ENCODE measurements around the gene DST.

The DST gene

DNA sequence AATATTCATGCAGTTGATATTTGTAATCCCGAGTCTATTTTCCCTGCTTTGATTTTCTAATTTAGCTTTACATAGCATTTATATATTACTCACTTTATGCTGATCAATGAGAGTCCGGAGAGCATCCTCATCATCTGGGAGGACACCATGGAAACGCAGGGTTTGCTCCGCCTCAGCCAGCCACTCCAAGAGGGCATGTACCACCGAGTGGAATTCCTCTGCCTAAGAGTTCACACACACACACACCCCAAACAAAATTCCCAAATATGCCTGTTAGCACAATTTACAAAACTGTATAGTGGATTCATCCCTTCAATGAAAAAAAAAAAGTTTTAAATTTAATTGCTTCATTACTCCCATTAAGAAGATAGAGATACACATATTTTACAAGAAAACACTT, 160.7 kb downstream of the DST start:
- no peak for TF ChIP-seq EZH2phosphoT487 (IDR thresholded peaks at IDR 0.05; ENCODE audit: borderline replicate concordance, low read length)
- TF ChIP-seq, protein P1, sequence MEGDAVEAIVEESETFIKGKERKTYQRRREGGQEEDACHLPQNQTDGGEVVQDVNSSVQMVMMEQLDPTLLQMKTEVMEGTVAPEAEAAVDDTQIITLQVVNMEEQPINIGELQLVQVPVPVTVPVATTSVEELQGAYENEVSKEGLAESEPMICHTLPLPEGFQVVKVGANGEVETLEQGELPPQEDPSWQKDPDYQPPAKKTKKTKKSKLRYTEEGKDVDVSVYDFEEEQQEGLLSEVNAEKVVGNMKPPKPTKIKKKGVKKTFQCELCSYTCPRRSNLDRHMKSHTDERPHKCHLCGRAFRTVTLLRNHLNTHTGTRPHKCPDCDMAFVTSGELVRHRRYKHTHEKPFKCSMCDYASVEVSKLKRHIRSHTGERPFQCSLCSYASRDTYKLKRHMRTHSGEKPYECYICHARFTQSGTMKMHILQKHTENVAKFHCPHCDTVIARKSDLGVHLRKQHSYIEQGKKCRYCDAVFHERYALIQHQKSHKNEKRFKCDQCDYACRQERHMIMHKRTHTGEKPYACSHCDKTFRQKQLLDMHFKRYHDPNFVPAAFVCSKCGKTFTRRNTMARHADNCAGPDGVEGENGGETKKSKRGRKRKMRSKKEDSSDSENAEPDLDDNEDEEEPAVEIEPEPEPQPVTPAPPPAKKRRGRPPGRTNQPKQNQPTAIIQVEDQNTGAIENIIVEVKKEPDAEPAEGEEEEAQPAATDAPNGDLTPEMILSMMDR (IDR thresholded peaks at IDR 0.05; ENCODE audit: low read depth, low read length, poor library complexity, severe bottlenecking) = no peak
- peaks cover 2% of the 10 kb centered on the region; the same call in 1 of the 2 replicates for H3K36me3 ChIP-seq (ENCODE audit: control insufficient read depth, low read length)
- H3K79me2 ChIP-seq (ENCODE audit: control insufficient read depth, low read length) = no peaks in the 10 kb centered on the region
- no peaks in the 10 kb centered on the region for H3K4me1 ChIP-seq (ENCODE audit: control insufficient read depth, low read length)
- no peak overlapping the region for H3K27ac ChIP-seq (ENCODE audit: low read depth, low read length)
- no peaks in the 10 kb centered on the region for H3K9me3 ChIP-seq (ENCODE audit: control insufficient read depth, insufficient read depth, low read length)
- H3K27me3 ChIP-seq (ENCODE audit: control insufficient read depth, low read length) = no peaks in the 10 kb centered on the region
- H3F3A ChIP-seq (ENCODE audit: control insufficient read depth, insufficient read depth) = no peaks in the 10 kb centered on the region
- no peaks in the 10 kb centered on the region for H3K9me2 ChIP-seq (replicated peaks; ENCODE audit: control insufficient read depth, low read length)
- H4K20me1 ChIP-seq (ENCODE audit: control insufficient read depth, insufficient read depth, low read depth, low read length) = no peaks in the 10 kb centered on the region
- no peak overlapping the region for H3K4me2 ChIP-seq (ENCODE audit: low read length)
- H3K4me3 ChIP-seq (ENCODE audit: low read length) = no peak overlapping the region

DNA sequence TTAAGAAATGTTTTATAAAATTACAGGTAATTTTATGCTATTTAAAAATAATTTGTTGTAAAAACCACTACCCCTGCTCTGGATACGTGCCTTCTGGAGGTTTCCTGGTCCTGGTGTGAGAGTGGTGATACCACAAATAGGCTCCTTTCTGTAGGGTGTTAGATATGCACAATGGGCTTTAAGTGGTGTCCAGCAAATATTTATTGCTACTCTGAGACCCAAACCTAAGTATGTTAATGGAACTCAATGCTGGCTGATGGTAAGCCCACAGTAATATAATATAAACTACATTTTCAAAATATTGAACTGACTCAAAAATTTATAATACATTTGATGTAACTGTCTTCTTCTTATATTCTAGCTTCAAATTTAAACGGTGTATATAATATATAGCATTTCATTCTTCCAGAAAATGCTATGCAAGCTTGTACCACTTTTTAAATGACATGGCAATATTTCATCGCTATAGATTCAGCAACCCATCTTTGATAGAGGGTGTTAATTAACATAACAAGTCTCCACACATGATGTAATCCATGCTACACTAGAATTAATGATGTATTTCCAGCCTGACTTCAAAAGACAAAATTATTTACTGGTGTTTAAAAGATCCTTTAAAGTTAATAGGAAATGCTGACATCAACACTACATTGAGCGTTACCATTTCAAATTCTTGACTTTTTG, 161.9 kb downstream of the DST start:
- H3K4me2 ChIP-seq (ENCODE audit: low read length) = no peak overlapping the region
- peaks cover 2% of the 10 kb centered on the region; the same call in 1 of the 2 replicates for H3K36me3 ChIP-seq (ENCODE audit: control insufficient read depth, low read length)
- H4K20me1 ChIP-seq (ENCODE audit: control insufficient read depth, insufficient read depth, low read depth, low read length) = no peaks in the 10 kb centered on the region
- no peak overlapping the region for H3K27ac ChIP-seq (ENCODE audit: low read depth, low read length)
- no peaks in the 10 kb centered on the region for H3K79me2 ChIP-seq (ENCODE audit: control insufficient read depth, low read length)
- no peaks in the 10 kb centered on the region for H3F3A ChIP-seq (ENCODE audit: control insufficient read depth, insufficient read depth)
- TF ChIP-seq EZH2phosphoT487 (IDR thresholded peaks at IDR 0.05; ENCODE audit: borderline replicate concordance, low read length) = no peak
- TF ChIP-seq, protein P1 (IDR thresholded peaks at IDR 0.05; ENCODE audit: low read depth, low read length, poor library complexity, severe bottlenecking) = no peak
- no peaks in the 10 kb centered on the region for H3K9me3 ChIP-seq (ENCODE audit: control insufficient read depth, insufficient read depth, low read length)
- H3K4me1 ChIP-seq (ENCODE audit: control insufficient read depth, low read length) = no peaks in the 10 kb centered on the region
- H3K9me2 ChIP-seq (replicated peaks; ENCODE audit: control insufficient read depth, low read length) = no peaks in the 10 kb centered on the region
- H3K27me3 ChIP-seq (ENCODE audit: control insufficient read depth, low read length) = no peaks in the 10 kb centered on the region
- no peak overlapping the region for H3K4me3 ChIP-seq (ENCODE audit: low read length)

DNA sequence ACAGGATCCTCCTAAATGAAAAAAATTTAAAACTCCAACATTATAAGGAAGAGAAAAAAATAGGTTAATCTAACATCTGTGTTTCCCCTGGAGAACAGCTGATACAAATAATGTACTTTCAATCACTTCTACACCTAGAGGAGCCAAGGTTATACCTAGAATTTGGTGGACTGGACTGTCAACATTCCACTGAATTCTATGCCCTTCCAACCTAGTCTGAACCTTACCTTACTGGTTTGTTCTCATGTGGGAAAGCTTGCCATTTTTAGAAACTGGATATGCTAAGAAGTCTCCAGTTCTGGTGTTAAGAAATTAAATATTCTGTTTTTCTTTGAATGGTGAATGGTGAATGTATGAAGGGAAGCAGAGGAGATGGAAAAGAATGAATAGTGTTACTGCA, 162.4 kb downstream of the DST start:
- Histone ChIP-seq H3K36me3 (ENCODE audit: control insufficient read depth, low read length) (peaks cover 2% of the 10 kb centered on the region; the same call in 1 of the 2 replicates), H3F3A (ENCODE audit: control insufficient read depth, insufficient read depth) (no peaks in the 10 kb centered on the region), H3K4me3 (ENCODE audit: low read length) (no peak overlapping the region), H3K4me1 (ENCODE audit: control insufficient read depth, low read length) (no peaks in the 10 kb centered on the region), H3K27me3 (ENCODE audit: control insufficient read depth, low read length) (no peaks in the 10 kb centered on the region), H3K79me2 (ENCODE audit: control insufficient read depth, low read length) (no peaks in the 10 kb centered on the region), H3K9me2 (replicated peaks; ENCODE audit: control insufficient read depth, low read length) (no peaks in the 10 kb centered on the region), H3K27ac (ENCODE audit: low read depth, low read length) (no peak overlapping the region), H3K9me3 (ENCODE audit: control insufficient read depth, insufficient read depth, low read length) (no peaks in the 10 kb centered on the region), H4K20me1 (ENCODE audit: control insufficient read depth, insufficient read depth, low read depth, low read length) (no peaks in the 10 kb centered on the region), H3K4me2 (ENCODE audit: low read length) (no peak overlapping the region)
- TF ChIP-seq, protein P1 (IDR thresholded peaks at IDR 0.05; ENCODE audit: low read depth, low read length, poor library complexity, severe bottlenecking) = no peak
- TF ChIP-seq EZH2phosphoT487 (IDR thresholded peaks at IDR 0.05; ENCODE audit: borderline replicate concordance, low read length) = no peak

Data from DOHH2 (cell line).